GM12878 (cell line): ENCODE data around the gene NCF4. TPM values are rescaled to one million over a fixed set of nuclear protein-coding genes. Genes with fewer than 3 reads are reported as not detected.

Source experiments
- BMI1 ChIP-seq: fragments of 450-650 bp; IDR thresholded peaks from 2 replicates; pipeline ENCODE4 v1.6.1; 2016; ENCODE audit warnings: mild to moderate bottlenecking, moderate library complexity, borderline replicate concordance
- ELK1 ChIP-seq: IDR thresholded peaks from 2 replicates; pipeline ENCODE4 v1.6.1; 2012; ENCODE audit warnings: low read depth, low read length, improper control_type of control experiment
- ESRRA ChIP-seq: IDR thresholded peaks from 2 replicates; pipeline ENCODE4 v1.6.1; 2012; ENCODE audit warnings: mild to moderate bottlenecking, low read length, improper control_type of control experiment
- FOXK2 ChIP-seq: fragments of 450-650 bp; IDR thresholded peaks from 2 replicates; pipeline ENCODE4 v1.6.1; 2017; ENCODE audit warnings: mild to moderate bottlenecking, moderate library complexity
- HSF1 ChIP-seq: fragments of 150-350 bp; IDR thresholded peaks from 2 replicates; pipeline ENCODE4 v1.6.1; 2014; ENCODE audit warnings: mild to moderate bottlenecking, low read depth, low read length
- JUNB ChIP-seq: IDR thresholded peaks from 2 replicates; pipeline ENCODE4 v1.6.1; 2016; ENCODE audit warnings: antibody characterized with exemption, mild to moderate bottlenecking
- MYC ChIP-seq: IDR thresholded peaks from 2 replicates; pipeline ENCODE4 v1.6.1; 2011; ENCODE audit warnings: mild to moderate bottlenecking, low read length, moderate library complexity, inconsistent platforms; ENCODE audit not compliant: insufficient read depth, insufficient replicate concordance, insufficient read length, severe bottlenecking
- NBN ChIP-seq: fragments of 450-650 bp; IDR thresholded peaks from 2 replicates; pipeline ENCODE4 v1.6.1; 2016
- NFIC ChIP-seq: IDR thresholded peaks from 2 replicates; pipeline ENCODE4 v1.6.1; 2012; ENCODE audit warnings: low read depth, mild to moderate bottlenecking, inconsistent platforms, low read length, moderate library complexity
- NFYA ChIP-seq: IDR thresholded peaks from 2 replicates; pipeline ENCODE4 v1.6.1; 2011; ENCODE audit warnings: low read depth, mild to moderate bottlenecking, low read length, improper control_type of control experiment, borderline replicate concordance
- NRF1 ChIP-seq: conservative IDR thresholded peaks from 2 replicates; pipeline ENCODE4 v1.6.1; 2011; ENCODE audit warnings: mild to moderate bottlenecking, low read depth, low read length, improper control_type of control experiment
- PKNOX1 ChIP-seq: fragments of 450-650 bp; IDR thresholded peaks from 2 replicates; pipeline ENCODE4 v1.6.1; 2016; ENCODE audit warnings: mild to moderate bottlenecking
- SKIL ChIP-seq: fragments of 450-650 bp; IDR thresholded peaks from 2 replicates; pipeline ENCODE4 v1.6.1; 2017; ENCODE audit warnings: mild to moderate bottlenecking, low read depth, inconsistent platforms; ENCODE audit not compliant: poor library complexity, severe bottlenecking
- SREBF1 ChIP-seq: IDR thresholded peaks from 2 replicates; pipeline ENCODE4 v1.6.1; 2012; ENCODE audit warnings: mild to moderate bottlenecking, low read length
- ZBTB11 ChIP-seq: fragments of 450-650 bp; formaldehyde crosslinking; IDR thresholded peaks from 2 replicates; pipeline ENCODE4 v1.5.0; 2022; ENCODE audit warnings: mild to moderate bottlenecking, missing genetic modification characterization
- ZNF217 ChIP-seq: fragments of 450-650 bp; IDR thresholded peaks from 2 replicates; pipeline ENCODE4 v1.6.1; 2017; ENCODE audit warnings: antibody characterized with exemption, mild to moderate bottlenecking
- ZNF687 ChIP-seq: fragments of 450-650 bp; IDR thresholded peaks from 2 replicates; pipeline ENCODE4 v1.6.1; 2017; ENCODE audit warnings: mild to moderate bottlenecking, moderate library complexity
- polyA plus RNA-seq, 11 experiments: library from polyadenylated mRNA; depleted of rRNA in 4 of 11; unstranded in 6 of 11; stranded (reverse) in 5 of 11; fragments of >200 nt; fragmentation: Nextera tagmentation in 4 of 11; fragmentation: Illumina TruSeq in 1 of 11; extraction: Ambion mirVana in 4 of 11; extraction: Trizol in 1 of 11; gene quantifications; 1 replicate in 1 of 11; 2 replicates in 10 of 11; pipeline versions ENCODE4 v1.2.1 to v1.2.3, GENCODE V29; 2011 to 2016; ENCODE audit warnings: inconsistent platforms in 2 of 11, missing spikeins in 2 of 11, low read depth in 1 of 11
- total RNA-seq, 4 experiments: library from RNA; depleted of rRNA in 3 of 4; stranded (reverse); fragments of >200 nt in 3 of 4; fragmentation: Illumina TruSeq in 1 of 4; extraction: Trizol in 1 of 4; gene quantifications; 2 replicates each; pipeline versions ENCODE4 v1.2.1 to v1.2.3, GENCODE V29; 2013 to 2021

Gene NCF4
- total and polyA plus RNA-seq, 10 of the 15 experiments (the other 5 are each of a cell fraction or from before 2014, with no cell fraction given) = 22.9 to 136 (median 72.5) TPM

GRCh38 chr22:36833073-36833472, 27.7 kb upstream of the NCF4 start (continued):
- TF ChIP-seq NRF1 (no peak), SREBF1 (no peak), NFYA (no peak), ELK1 (no peak), HSF1 (no peak), FOXK2 (no peak), NBN (no peak), MYC (no peak), ZNF687 (no peak), SKIL (no peak), PKNOX1 (0 out of 2 replicates have a peak, but pooled peaks have one; percentile 28), ESRRA (no peak), NFIC (no peak), JUNB (no peak), BMI1 (no peak), ZBTB11 (CRISPR knock-in tag) (no peak), ZNF217 (no peak)
